ENCODE measurements around the gene YPEL3. TPM values are rescaled to one million over a fixed set of nuclear protein-coding genes. Genes with fewer than 3 reads are reported as not detected.

The YPEL3 gene
- total RNA-seq, 4 donors from 2014 or later: 81.9 to 197 (median 122) TPM

- no peaks in the 10 kb centered on the region for H3K27me3 ChIP-seq
- H3K27ac ChIP-seq: no peak overlapping the region
- peaks cover 0 to 26% (median 13%) of the 10 kb centered on the region in 4 donors for H3K4me1 ChIP-seq
- H3K9me3 ChIP-seq: no peaks in the 10 kb centered on the region
- no peak for DNase-seq (ENCODE audit: low spot score in 2 of 2)
- no peak overlapping the region for H3K4me3 ChIP-seq
- TF ChIP-seq EP300 (IDR thresholded peaks at IDR 0.05): no peak
- no peak for TF ChIP-seq POLR2A (IDR thresholded peaks at IDR 0.05)
- TF ChIP-seq CTCF (IDR thresholded peaks at IDR 0.05): peak in 1 of 5 experiments; percentile 24
- H3K36me3 ChIP-seq: no peaks in the 10 kb centered on the region
- 39 to 40% methylated on average over 10 of the region's 10 CpGs for WGBS, 2 donors
Measured at GRCh38 chr16:30054959-30055553, 41.0 kb downstream of the YPEL3 start.

- Histone ChIP-seq H3K27me3 (no peaks in the 10 kb centered on the region), H3K27ac (no peak overlapping the region), H3K36me3 (no peaks in the 10 kb centered on the region), H3K4me3 (no peak overlapping the region), H3K9me3 (no peaks in the 10 kb centered on the region), H3K4me1 (peaks cover 0 to 26% (median 13%) of the 10 kb centered on the region in 4 donors)
- TF ChIP-seq EP300 (IDR thresholded peaks at IDR 0.05) (no peak), POLR2A (IDR thresholded peaks at IDR 0.05) (no peak), CTCF (IDR thresholded peaks at IDR 0.05) (no peak)
- WGBS, 2 donors: 68 to 76% methylated on average over 8 of the region's 8 CpGs
- DNase-seq (ENCODE audit: low spot score in 2 of 2): no peak
Measured at GRCh38 chr16:30054451-30054850, 41.6 kb downstream of the YPEL3 start.

DNA sequence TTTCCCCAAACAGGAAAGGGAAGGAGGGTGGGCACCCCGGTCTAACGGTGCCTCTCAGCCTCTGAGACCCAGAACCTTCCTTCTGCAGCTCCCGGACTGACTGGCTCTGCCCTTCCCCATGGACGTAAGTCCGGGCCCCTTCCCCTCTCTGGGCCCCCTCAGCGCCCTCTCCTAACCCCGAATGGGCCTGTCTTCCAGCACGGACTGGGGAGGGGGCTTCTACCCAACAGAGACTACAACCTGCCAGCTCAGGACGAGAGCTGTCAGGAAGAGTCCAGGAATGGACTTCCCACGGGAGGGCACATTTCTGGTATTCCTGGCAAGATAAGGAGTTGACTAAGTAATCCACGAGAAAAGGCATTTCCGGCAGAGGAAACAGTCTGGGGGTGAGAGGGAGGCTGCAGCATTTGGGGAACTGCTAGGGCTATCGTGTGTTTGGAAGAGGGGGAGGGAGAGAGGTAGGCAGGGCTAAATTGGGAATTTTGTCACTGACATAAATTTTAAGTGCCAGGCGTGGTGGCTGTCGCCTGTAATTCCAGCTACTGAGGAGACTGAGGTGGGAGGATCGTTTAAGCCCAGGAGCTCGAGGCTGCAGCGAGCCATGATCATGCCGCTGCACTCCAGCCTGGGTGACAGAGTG lies 42.5 kb downstream of the YPEL3 start:
- H3K27me3 ChIP-seq: no peaks in the 10 kb centered on the region
- DNase-seq (ENCODE audit: low spot score in 2 of 2): no peak
- no peak for TF ChIP-seq POLR2A (IDR thresholded peaks at IDR 0.05)
- no peak for TF ChIP-seq CTCF (IDR thresholded peaks at IDR 0.05)
- TF ChIP-seq EP300 (IDR thresholded peaks at IDR 0.05): no peak
- no peaks in the 10 kb centered on the region for H3K9me3 ChIP-seq
- peak overlapping the region; percentile 45 to 71 (median 58) for H3K4me3 ChIP-seq
- no peaks in the 10 kb centered on the region for H3K36me3 ChIP-seq
- H3K4me1 ChIP-seq: peaks cover 0 to 26% (median 13%) of the 10 kb centered on the region in 4 donors
- peak overlapping the region in 1 of 4 donors; percentile 62 for H3K27ac ChIP-seq
- 2 to 3% methylated on average over 18 to 19 of the region's 19 CpGs for WGBS, 2 donors

- peak; percentile 88 to 91 for DNase-seq (ENCODE audit: low spot score in 2 of 2)
- peak in 1 of 5 experiments; percentile 38 for TF ChIP-seq CTCF (IDR thresholded peaks at IDR 0.05)
- peak; percentile 71 to 89 for TF ChIP-seq EP300 (IDR thresholded peaks at IDR 0.05)
- TF ChIP-seq POLR2A (IDR thresholded peaks at IDR 0.05): no peak
- H3K9me3 ChIP-seq: no peaks in the 10 kb centered on the region
- 4 to 6% methylated on average over 43 to 57 of the region's 58 CpGs for WGBS, 2 donors
- H3K36me3 ChIP-seq: no peaks in the 10 kb centered on the region
- H3K27ac ChIP-seq: peak overlapping the region in 1 of 4 donors; percentile 62
- H3K4me3 ChIP-seq: peak overlapping the region; percentile 45 to 71 (median 58)
- no peaks in the 10 kb centered on the region for H3K27me3 ChIP-seq
- peaks cover 0 to 26% (median 13%) of the 10 kb centered on the region in 4 donors for H3K4me1 ChIP-seq
Measured at GRCh38 chr16:30052671-30053372, 43.2 kb downstream of the YPEL3 start.

- Histone ChIP-seq H3K27ac (no peak overlapping the region), H3K36me3 (no peaks in the 10 kb centered on the region), H3K9me3 (no peaks in the 10 kb centered on the region), H3K27me3 (no peaks in the 10 kb centered on the region), H3K4me3 (no peak overlapping the region), H3K4me1 (peaks cover 0 to 26% (median 13%) of the 10 kb centered on the region in 4 donors)
- 81 to 89% methylated on average over 3 of the region's 3 CpGs for WGBS, 2 donors
- no peak for DNase-seq (ENCODE audit: low spot score in 2 of 2)
- TF ChIP-seq POLR2A (IDR thresholded peaks at IDR 0.05) (no peak), EP300 (IDR thresholded peaks at IDR 0.05) (no peak), CTCF (IDR thresholded peaks at IDR 0.05) (no peak)
Measured at GRCh38 chr16:30051518-30051917, 44.5 kb downstream of the YPEL3 start.
